GM13976 (cell line): ENCODE results near the gene RASSF8.

Source experiments
- DNase-seq: peaks from one replicate; pipeline ENCODE4 v3.0.0; 2012; ENCODE audit warnings: low spot score
- in situ Hi-C: fragments of 300-500 bp; cut with MboI; formaldehyde crosslinking; loops from one replicate; pipeline ENCODE4 v1.12.0; 2022; ENCODE audit warnings: low sequenced_read_pairs, mixed read lengths, inconsistent platforms; ENCODE audit not compliant: unreplicated experiment
- TF ChIP-seq, protein P1 (sequence below): IDR thresholded peaks from 2 replicates; pipeline ENCODE4 v1.5.1; 2012; ENCODE audit warnings: borderline replicate concordance, mild to moderate bottlenecking; ENCODE audit not compliant: insufficient read depth; ENCODE audit errors: extremely low read depth, missing control alignments, control extremely low read depth

The RASSF8 gene

DNA sequence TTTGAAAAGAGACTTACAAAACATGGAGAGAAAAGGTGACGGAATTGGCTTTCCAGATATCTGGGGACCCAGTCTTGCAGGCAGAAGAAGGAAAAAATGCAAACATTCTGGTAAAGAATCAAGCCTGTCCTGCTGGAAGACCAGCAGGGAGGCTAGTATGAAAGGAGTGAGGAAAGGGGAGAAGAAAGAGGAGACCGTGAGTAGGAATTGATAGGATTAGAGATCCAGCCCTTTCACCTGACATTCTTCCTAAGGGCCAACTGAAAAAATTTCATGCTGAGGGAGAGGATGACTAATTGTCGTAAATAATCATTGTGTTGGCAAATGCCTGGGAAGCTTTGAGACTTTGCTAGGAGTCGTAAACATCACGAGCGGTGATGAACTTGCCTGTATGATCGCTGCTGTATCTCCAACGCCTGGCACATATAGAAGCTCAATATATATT is 154.2 kb downstream of the RASSF8 start:
- TF ChIP-seq, protein P1, sequence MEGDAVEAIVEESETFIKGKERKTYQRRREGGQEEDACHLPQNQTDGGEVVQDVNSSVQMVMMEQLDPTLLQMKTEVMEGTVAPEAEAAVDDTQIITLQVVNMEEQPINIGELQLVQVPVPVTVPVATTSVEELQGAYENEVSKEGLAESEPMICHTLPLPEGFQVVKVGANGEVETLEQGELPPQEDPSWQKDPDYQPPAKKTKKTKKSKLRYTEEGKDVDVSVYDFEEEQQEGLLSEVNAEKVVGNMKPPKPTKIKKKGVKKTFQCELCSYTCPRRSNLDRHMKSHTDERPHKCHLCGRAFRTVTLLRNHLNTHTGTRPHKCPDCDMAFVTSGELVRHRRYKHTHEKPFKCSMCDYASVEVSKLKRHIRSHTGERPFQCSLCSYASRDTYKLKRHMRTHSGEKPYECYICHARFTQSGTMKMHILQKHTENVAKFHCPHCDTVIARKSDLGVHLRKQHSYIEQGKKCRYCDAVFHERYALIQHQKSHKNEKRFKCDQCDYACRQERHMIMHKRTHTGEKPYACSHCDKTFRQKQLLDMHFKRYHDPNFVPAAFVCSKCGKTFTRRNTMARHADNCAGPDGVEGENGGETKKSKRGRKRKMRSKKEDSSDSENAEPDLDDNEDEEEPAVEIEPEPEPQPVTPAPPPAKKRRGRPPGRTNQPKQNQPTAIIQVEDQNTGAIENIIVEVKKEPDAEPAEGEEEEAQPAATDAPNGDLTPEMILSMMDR, result no peak
- in situ Hi-C loops, result loop anchor here (25.0 kb wide), 1 partner anchor 750 kb away; no protein-coding TSS in a partner anchor
- DNase-seq, result no peak

DNA sequence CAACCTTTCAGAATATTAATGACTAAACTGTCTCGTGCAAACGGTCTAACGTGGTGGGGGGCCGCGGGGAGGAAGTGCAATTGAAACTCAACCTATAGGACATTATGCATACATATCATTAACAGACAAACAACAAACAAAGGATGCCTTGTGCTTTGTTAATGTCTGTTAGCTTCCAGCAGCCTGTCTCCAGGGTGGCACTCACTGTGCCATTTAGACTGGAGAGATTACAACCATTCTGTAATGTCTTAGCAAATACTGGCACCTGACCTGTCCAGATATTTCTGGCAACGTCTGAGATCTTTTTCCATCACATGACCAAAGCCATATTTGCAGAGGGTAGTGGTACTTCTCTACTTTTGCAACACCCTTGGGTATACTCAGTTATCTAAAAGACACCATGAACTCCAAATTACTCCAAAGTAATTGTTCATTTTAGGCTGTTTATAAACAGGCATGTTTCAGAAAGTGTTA is 154.7 kb downstream of the RASSF8 start:
- in situ Hi-C loops, result loop anchor here (25.0 kb wide), 1 partner anchor 749 kb away; no protein-coding TSS in a partner anchor

DNA sequence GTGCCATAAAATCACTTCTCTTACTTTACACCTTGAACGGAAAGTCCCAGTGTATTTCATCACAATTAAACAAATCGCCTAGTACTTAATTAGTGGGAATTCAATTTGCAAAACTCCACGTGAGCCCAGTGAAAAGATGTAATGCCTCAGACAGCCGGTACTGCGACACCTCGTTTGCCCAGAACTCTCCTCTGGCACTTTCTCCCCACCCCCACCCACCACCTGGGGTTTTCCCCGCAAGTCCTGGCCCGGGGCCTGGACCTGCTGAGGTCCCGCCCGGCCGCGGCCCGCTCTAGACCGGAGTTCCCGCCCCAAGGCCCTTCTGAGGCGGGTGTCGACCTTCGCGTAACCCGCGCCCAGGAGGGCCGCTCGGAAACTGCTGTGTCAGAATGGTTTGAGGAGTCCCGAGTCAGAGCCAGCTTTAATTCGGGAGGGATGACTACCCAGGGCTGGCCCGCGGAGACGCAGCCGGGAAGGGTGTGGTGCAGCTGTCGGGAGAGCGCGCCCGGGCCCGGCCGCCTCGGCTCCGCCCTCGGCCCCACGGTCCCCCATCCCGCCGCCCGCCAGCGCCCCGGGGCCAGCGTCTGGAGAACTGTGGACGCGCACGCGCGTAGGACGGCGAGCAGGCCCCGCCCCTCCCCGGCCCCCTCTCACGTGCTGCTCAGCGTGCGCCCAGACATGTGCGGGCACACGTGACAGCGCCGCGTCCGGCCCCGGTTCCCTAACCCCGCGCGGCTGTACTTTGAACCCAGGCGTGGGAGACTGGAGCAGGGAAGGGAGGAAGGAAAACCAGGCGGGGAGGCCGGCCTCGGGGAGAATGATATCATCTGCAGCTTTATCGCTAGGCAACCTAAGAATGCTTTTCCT is 155.6 kb downstream of the RASSF8 start:
- in situ Hi-C loops, result loop anchor here (25.0 kb wide), 1 partner anchor 748 kb away; no protein-coding TSS in a partner anchor
- TF ChIP-seq, protein P1, result no peak
- peak; percentile 89 for DNase-seq

More for the DNA sequence above, 154.7 kb downstream of the RASSF8 start:
- no peak for DNase-seq
- TF ChIP-seq, protein P1, result no peak

DNA sequence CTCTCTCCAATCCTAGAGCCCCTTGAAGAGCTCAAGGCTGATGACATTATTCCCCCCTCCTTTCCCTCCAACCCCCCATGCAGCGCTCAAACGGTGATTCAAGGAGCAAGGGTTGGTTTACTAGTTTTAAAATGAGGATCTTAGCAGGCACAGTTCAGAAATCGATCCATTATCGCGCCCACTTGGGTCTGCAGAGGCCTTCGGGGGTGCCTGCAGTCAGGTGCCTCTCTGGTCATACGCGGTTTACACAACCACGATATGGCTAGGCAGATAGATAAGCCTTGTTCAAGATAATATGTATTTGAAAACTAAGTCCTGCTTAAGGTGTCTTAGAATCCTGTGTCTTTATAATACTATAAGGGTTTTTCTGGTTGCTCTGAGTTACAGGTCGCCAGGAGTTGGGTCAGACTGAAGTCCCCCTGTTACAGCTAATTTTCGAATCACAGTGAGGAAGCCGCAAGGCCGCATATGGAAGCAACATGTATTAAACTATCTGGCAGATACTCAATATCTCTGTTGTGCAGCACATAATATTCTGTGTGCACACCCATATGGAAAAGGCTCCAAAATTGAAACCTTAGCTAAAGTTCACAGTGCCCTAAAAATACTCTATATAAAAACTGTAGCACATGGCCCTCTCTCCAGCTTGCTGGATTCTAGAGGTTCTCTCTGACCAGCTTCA is 156.4 kb downstream of the RASSF8 start:
- TF ChIP-seq, protein P1, result no peak
- DNase-seq, result no peak
- in situ Hi-C loops, result loop anchor here (25.0 kb wide), 1 partner anchor 747 kb away; no protein-coding TSS in a partner anchor

DNA sequence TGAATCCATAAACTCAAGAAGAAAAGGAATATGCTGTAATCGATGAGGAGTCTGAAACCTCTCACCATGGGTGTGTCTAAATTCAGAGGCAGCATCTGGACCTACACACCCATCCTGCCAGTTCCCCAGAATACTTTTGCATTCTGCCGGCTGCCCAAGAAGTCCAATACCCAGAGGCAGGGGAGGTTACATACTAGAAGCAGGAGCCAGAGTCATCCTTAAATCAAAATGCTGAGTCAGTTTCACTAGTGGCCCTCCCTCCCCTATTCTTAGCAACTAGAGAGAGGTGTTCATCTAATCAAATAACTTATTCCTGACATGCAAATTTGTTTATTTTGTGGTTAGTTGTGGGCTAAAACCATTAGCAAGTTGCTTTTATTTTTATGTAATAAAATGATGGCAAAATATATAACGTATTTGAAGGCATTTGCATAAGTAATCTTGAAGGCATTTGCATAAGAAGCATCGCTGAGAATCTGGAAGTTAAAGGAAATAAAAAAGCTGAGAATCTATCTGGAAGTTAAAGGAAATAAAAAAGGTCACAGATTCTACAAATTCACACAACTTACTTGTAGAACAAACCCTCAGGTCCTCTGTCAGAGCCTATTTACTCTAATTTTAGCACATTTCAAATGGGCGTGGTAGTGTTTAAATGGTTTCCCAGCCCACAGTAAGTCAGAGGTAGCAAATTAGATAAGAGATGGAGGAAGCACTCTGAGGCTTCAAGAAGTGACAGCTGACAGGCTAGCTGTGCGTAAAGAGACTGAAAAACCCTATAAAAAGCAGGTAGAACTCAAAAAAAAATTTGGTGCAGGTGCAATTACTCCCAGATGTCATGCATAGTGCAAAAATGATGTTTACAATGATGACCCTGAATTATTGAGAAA is 158.6 kb downstream of the RASSF8 start:
- TF ChIP-seq, protein P1, result no peak
- DNase-seq, result no peak
- in situ Hi-C loops, result loop anchor here (25.0 kb wide), 1 partner anchor 745 kb away; no protein-coding TSS in a partner anchor
